Measurements from ENCODE around the gene PCYT2. TPM values are rescaled to one million over a fixed set of nuclear protein-coding genes. Genes with fewer than 3 reads are reported as not detected.
A peak's percentile ranks its signal among the peaks of the same experiment; 100 is the strongest.
"Not testable (repeated sequence)": the region's sequence is repeated elsewhere in the genome, so short reads cannot be mapped to it uniquely, and the experiment has no call there.

The PCYT2 gene
- polyA plus RNA-seq: 20.0 TPM

DNA sequence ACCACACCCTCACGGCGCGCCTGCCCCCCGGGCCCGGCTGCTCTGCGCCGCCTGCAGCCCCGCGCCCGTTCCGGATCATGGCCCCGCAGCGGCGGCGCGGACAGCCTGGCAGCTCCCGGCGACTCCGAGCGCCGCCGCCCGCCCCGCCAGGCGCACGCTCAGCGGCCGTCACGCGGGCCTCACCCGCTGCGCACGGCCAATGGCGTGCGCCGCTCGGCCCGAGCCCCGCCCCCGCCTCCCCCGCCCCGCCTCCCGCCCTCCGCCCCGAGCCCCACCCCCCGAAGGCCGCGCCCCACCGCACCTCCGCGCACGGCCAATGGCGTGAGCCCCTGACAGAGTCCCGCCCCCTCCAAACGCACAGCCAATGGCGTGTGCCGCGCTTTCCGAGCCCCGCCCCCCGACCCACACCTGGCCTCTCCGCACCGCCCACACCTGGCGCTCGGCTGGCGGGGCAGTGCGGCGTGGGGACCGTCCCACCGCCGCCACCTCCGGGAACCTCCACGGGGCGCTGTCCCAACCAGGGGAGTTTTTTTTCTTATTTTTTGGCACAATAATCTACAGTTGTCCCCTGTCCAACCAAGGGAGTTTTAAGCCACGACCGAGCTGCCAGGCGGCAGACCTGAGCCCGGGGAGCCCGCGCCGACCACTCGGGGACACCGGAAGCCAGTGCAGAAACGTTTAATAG, at the start of gene PCYT2:
Gene PCYT2 (minus strand): TSS at position 123 of the 685 bp plus-strand sequence. CDS start 44 bp downstream, at position 79.
- Mint-ChIP-seq H3K27me3 (no peaks in the 10 kb centered on the region), H3K36me3 (no peaks in the 10 kb centered on the region), H3K4me3 (peak within 1 kb of the TSS; percentile 84 to 93 (median 89)), H3K27ac (peak within 1 kb of the TSS; percentile 59 to 81 (median 81)), H3K4me1 (peaks cover 2 to 10% (median 5%) of the 10 kb centered on the region in 3 donors), H3K9me3 (no peaks in the 10 kb centered on the region)

DNA sequence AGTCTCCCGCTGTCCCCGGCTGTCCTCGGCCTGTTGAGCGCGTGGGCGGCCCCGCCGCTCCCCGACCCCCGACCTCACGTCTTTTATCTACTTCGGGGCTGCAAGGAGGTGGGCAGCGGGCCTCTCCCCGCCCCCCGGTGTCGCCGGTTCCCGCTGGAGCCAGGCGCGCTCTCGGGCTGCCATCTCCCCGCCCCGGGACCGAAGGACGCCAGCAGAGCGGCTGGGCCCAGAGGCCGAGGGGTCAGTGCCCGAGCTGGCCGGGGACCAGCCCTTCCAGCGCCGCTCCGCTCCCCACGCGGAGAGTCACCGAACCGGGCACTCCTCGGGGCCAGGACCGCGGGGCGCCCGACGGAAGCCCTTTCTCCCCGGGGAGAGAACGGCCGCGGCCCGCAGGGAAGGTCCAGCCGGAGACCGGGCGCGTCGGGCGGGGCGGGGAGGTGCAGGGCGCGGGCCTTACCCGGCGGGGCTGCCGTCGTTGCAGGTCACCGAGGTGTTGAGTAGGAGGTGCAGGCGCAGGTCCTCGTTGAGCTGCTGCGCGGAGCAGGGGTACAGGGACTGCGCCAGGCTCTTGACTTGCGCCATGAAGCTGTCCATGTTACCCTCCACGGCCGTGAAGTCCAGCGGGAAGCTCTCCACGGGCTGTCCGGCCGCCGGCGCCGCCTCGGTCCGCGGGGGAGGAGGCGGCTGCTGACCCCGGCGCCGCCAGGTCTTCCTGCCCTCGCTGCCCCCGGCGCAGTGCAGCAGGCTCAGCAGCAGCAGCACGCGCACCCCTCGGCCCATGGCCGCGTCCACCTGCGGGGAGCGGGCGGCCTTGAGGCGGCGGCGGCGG, 49.1 kb upstream of the PCYT2 start:
- Mint-ChIP-seq H3K27ac (no peak overlapping the region), H3K27me3 (peaks cover 31% of the 10 kb centered on the region), H3K4me1 (peaks cover 0 to 5% (median 0%) of the 10 kb centered on the region in 3 donors), H3K36me3 (no peaks in the 10 kb centered on the region), H3K9me3 (no peaks in the 10 kb centered on the region), H3K4me3 (peak overlapping the region in 1 of 4 donors; percentile 72)

DNA sequence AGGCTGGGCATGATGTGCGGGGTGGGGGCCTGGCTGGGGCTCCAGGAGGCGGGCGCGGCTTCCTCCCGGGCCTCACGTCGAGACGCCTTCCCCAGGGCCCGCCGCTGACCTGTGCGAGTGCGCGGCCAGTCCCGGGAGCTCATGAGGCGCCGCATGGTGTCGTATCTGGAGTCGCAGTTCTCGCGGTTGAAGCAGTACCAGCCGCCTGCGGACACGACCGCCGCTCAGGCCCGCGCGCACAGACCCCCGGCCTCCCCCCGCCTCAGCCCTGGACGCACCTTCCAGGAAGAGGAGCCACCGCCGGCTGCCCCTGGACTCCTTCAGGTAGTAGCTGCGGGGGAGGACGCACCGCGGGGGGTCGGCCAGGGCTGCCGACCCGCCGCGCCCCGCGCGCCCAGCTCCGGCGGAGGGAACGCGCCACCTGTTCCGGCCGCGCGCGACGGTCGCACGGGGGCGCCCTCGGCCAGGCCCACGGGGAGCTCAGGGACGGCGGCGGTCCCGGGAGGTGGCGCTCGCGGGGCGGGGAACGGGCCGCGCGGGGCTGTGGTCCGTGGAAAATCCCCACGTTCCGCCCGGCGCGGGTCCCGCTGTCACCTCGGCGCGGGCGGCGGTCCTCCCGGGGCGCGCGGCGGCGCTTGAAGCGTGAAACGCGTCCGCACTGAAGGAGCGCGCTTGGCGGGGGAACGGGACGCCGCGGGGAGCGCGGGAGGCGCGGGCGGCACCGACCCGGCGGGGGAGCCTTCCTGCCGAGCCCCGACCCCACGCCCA, 48.3 kb upstream of the PCYT2 start:
- no peak overlapping the region for H3K27ac Mint-ChIP-seq
- H3K4me3 Mint-ChIP-seq: peak overlapping the region in 1 of 4 donors; percentile 88
- no peaks in the 10 kb centered on the region for H3K36me3 Mint-ChIP-seq
- H3K9me3 Mint-ChIP-seq: no peaks in the 10 kb centered on the region
- peaks cover 0 to 5% (median 0%) of the 10 kb centered on the region in 3 donors for H3K4me1 Mint-ChIP-seq
- peaks cover 32% of the 10 kb centered on the region for H3K27me3 Mint-ChIP-seq

DNA sequence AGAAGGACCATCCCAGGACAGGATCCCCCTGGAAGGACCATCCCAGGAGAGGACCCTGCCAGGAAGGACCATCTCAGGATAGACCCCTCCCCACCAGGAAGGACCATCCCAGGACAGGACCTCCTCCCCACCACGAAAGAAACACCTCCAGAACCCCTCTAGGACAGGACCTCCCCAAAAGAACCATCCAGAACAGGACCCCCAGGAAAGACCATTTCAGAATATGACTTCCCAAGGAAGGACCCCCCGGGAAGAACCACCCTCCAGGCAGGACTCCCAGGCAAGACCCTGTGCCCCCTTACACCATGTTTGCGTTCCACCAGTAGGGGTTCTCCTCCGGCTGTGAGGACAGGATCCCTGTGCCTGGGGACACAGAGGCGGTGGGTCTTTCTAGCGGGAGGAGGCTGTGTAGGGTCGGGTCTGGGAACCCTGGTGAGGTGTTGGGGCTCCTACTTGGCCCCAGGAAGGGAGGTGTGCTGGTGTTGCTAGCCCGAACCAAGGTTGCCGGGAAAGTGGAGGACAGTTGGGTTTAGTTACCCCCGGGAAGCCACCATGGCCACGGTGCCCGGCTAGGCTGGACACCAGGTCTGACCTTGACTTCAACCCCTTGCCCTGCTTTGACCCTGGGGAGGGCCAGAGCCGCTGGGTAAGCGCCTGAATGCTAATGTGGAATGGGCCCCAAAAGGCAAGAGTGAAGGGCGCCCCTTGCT, 47.6 kb upstream of the PCYT2 start:
- Mint-ChIP-seq H3K27ac (no peak overlapping the region), H3K36me3 (no peaks in the 10 kb centered on the region), H3K27me3 (peaks cover 28% of the 10 kb centered on the region), H3K4me3 (peak overlapping the region; percentile 38 to 88 (median 68)), H3K4me1 (peaks cover 0 to 5% (median 0%) of the 10 kb centered on the region in 3 donors), H3K9me3 (no peaks in the 10 kb centered on the region)

DNA sequence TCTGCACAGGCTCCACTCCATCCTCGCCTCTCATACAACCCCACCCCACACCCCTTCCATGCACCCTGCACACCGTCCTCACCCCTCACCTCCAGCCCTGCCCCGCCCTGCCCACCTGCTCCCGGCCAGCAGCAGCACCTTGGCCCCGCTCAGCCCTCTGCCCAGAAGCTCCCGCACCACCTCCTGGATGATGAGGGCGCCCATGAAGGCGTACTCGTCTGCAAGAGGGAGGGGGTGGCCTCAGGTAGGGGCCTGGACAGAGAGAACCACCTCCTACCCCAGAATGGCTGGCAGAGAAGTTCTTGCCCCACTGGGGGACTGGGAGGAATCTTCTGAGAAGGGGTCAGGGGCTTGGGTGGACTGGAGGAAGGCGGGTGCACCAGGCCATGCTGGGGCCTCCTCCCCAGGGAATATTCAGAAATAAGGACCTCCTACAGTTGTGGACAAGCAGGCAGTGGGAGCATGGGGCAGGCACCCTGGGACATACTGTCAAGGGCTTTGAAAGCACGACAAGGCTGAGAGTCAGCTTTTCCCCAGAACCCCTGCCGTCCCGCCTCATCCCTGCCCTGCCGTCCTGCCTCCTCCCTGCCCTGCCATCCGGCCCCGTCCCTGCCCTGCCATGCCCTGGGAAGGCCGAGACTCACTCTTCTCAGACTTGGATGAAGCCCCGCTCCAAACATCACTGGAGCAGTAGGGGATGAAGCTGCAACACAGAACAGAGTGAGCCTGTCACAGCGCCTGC, 46.7 kb upstream of the PCYT2 start:
- Mint-ChIP-seq H3K27ac (peak overlapping the region in 2 of 3 donors; percentile 48 to 64), H3K36me3 (no peaks in the 10 kb centered on the region), H3K27me3 (peaks cover 27% of the 10 kb centered on the region), H3K4me1 (peaks cover 0 to 5% (median 0%) of the 10 kb centered on the region in 3 donors), H3K4me3 (peak overlapping the region in 1 of 4 donors; percentile 48), H3K9me3 (no peaks in the 10 kb centered on the region)

DNA sequence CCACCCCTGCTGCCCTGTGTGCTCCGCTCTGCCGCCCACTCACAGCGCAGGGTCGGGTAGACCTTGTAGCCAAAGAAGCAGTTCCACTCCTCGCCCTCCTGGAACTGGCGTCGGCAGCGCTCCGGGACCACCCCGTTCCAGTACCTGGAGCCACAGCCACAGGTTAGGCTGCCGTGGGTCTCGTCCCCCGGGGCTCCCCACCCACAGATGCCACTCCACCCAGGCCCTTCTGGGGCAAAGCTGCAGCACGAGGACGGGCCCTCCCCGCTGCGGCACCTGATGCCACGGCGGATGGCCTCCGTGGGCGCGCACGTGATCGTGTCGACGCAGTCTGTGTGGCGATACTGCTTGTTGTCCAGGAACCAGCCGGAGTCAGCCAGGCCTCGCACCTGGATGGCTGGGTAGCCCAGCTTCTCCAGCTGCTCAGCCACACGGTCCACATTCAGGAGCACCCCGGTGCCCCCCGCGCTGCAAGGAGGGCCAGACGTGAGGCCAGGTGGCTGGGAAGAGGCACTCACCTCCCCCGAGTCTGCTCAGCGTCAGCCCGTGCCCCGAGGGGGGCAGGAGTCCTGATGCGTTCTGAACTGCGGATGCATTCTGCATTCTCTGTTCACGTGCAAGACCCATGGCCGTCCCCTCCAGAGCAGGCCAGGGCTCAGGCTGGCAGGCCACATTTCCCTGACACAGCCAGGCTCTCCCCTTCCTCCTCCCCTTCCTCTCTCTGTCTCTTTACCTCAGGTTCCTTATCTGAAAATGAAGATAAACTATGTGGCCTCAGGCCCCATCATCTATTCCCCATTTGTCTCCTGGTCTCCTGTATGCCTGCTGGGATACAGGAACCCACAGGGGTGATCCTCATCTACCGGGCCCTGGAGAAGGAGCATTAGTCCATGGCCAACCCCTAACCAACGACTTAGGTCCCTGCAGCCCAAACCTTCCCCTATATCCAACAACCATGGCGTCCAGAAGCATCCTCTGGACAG, 45.7 kb upstream of the PCYT2 start:
- Mint-ChIP-seq H3K4me3 (peak overlapping the region in 1 of 4 donors; percentile 48), H3K27ac (peak overlapping the region in 2 of 3 donors; percentile 48 to 64), H3K36me3 (no peaks in the 10 kb centered on the region), H3K27me3 (peaks cover 23% of the 10 kb centered on the region), H3K4me1 (peaks cover 0 to 2% (median 0%) of the 10 kb centered on the region in 3 donors), H3K9me3 (no peaks in the 10 kb centered on the region)

DNA sequence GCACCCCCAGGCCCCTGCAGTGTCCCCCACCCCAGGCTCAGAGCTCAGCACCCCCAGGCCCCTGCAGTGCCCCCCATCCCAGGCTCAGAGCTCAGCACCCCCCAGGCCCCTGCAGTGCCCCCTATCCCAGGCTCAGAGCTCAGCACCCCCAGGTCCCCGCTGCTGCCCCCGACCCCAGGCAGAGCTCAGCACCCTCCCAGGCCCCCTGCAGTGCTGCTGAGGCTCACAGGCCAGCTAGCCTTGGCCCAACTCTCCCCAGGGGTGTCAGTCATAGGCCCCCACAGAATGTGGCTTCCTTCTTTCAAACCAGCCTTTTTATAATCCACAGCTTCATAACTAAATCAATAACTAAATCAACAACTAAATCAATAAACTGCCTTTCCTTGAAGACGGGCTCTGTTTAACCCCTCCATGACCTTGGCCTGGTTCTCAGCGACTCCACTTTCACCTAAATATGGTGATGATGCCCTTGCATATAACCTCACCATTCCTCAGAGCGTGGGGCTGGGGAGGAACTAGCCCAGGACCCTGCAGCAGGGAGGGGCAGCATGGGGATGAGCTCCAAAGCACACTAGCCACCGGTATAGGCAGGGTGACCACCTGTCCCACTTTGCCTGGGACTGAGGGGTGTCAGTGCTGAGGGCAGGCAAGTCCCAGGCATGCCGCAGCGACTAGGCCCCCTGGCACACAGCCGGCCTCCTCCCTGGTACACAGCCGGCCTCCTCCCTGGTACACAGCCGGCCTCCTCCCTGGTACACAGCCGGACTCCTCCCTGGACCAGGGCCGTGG, 44.8 kb upstream of the PCYT2 start:
- Mint-ChIP-seq H3K4me1 (peaks cover 0 to 2% (median 0%) of the 10 kb centered on the region in 3 donors), H3K36me3 (no peaks in the 10 kb centered on the region), H3K27me3 (peaks cover 23% of the 10 kb centered on the region), H3K4me3 (no peak overlapping the region), H3K9me3 (no peaks in the 10 kb centered on the region), H3K27ac (no peak overlapping the region)

DNA sequence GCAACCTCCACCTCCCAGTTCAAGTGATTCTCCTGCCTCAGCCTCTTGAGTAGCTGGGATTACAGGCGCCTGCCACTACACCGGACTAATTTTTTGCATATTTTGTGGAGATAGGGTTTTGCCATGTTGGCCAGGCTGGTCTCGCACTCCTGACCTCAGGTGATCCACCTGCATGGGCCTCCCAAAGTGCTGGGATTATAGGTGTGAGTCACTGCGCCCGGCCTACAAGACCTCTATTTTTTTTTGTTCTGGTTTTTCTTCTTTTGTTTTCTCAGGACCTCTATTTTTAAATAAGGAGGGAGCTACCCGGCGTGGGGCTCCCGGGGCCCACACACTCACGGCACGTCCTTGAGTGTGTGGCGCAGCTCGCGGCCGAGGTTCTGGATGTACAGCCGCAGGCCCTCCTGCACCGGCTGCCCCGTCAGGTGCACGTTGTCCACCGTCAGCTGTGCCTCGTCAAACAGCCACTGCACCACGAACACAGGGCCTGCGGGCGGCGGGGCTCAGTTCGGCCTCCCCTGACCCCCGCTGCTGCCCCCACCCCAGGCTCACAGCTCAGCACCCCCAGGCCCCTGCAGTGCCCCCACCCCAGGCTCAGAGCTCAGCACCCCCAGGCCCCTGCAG, 44.0 kb upstream of the PCYT2 start:
- H3K4me1 Mint-ChIP-seq: peaks cover 0 to 2% (median 0%) of the 10 kb centered on the region in 3 donors

DNA sequence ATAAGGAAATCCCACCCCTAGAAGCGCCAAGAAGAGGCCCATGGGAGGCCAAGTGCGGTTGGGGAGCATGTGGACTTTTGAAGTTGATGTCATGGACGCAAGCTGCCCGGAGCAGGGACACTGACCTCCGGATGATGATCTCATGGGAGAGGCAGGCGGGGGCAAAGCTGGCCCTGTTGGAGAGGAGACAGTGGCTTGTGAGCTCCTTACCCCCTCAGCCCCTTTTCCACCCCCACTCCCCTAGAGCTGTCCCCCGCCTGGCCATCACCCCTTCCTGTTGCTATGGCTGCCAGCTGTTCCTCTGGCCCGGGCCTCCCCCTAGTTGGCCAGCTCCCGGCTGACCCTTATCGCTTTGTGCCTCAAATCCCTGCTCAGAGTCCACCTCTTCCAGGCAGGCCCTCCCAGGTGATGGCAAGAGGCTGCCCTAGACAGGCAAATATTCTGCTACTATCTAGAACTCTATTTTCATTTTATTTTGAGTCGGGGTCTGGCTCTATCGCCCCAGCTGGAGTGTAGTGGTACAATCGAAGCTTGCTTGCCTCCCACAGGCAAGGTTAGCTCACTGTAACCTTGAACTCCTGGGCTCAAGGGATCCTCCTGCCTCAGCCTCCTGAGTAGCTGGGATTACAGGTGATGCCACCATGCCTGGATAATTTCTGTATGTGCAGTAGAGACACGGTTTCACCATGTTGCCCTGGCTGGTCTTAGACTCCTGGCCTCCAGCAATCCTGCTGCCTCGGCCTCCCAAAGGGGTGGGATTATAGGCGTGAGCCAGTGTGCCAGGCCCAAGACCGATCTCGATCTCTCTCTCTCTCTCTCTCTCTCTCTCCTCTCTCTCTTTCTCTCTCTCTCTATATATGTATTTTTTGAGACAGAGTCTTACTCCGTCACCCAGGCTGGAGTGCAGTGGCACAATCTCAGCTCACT, 43.2 kb upstream of the PCYT2 start:
- no peak overlapping the region for H3K27ac Mint-ChIP-seq
- peaks cover 26% of the 10 kb centered on the region for H3K27me3 Mint-ChIP-seq
- H3K4me1 Mint-ChIP-seq: peaks cover 0 to 2% (median 0%) of the 10 kb centered on the region in 3 donors
- peak overlapping the region in 1 of 4 donors; percentile 22 for H3K4me3 Mint-ChIP-seq
- H3K9me3 Mint-ChIP-seq: no peaks in the 10 kb centered on the region
- H3K36me3 Mint-ChIP-seq: no peaks in the 10 kb centered on the region

More for the DNA sequence above, 44.0 kb upstream of the PCYT2 start:
- Mint-ChIP-seq H3K36me3 (no peaks in the 10 kb centered on the region), H3K4me3 (no peak overlapping the region), H3K9me3 (no peaks in the 10 kb centered on the region), H3K27me3 (peaks cover 26% of the 10 kb centered on the region), H3K27ac (no peak overlapping the region)

DNA sequence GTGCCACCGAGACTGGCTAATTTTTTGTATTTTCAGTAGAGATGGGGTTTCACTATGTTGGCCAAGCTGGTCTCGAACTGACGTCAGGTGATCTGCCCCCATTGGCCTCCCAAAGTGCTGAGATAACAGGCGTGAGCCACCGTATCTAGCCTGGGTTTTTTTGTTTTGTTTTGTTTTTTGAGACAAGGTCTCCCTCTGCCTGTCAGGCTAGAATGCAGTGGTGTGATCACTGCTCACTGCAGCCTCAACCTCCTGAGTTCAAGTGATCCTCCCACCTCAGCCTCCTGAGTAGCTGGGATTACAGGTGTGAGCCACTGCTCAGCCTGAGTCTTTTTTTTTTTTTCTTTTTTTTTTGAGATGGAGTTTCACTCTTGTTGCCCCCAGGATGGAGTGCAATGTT, 42.2 kb upstream of the PCYT2 start:
- not testable (repeated sequence) for H3K36me3 Mint-ChIP-seq, H3K4me3 Mint-ChIP-seq, H3K27ac Mint-ChIP-seq, H3K4me1 Mint-ChIP-seq, H3K9me3 Mint-ChIP-seq
- peaks cover 21% of the 10 kb centered on the region for H3K27me3 Mint-ChIP-seq

DNA sequence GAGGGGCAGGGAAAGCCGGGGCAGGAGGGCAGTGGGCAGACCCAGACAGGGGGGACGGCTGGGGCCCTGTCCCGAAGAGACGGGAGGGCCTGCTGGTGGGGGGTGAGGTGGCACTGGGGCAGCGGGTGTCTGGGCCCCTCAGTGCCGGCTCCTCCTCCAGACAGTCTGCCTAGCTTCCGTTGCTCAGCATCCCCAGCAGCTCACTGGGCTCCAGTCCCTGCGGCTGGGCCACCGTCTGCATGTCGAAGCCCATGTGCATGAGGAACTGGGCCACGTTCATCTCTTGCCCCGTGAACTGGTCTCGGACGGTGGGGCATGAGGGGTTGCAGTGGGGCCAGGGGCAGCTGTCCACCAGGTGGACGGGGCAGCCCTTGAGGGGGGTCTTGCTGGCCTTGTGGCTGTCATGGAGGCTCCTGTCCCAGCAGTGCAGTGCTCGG, 41.6 kb upstream of the PCYT2 start:
- Mint-ChIP-seq H3K27me3 (peaks cover 16% of the 10 kb centered on the region), H3K36me3 (no peaks in the 10 kb centered on the region), H3K4me3 (no peak overlapping the region), H3K27ac (no peak overlapping the region), H3K9me3 (no peaks in the 10 kb centered on the region), H3K4me1 (peaks cover 0 to 2% (median 0%) of the 10 kb centered on the region in 3 donors)
